ENCODE results near the gene CLASRP. TPM values are rescaled to one million over a fixed set of nuclear protein-coding genes. Genes with fewer than 3 reads are reported as not detected.

The CLASRP gene
- total RNA-seq, 2 donors from 2014 or later: 53.5 to 82.6 TPM

- no peak overlapping the region for H3K4me3 ChIP-seq
- H3K4me1 ChIP-seq: peaks cover 11% of the 10 kb centered on the region
- intact Hi-C loops (cut with DNase I): no loop called here
- no peak overlapping the region for H3K9ac ChIP-seq (ENCODE audit: low read depth in 2 of 2, low read length in 2 of 2)
- no peak for DNase-seq
- no peaks in the 10 kb centered on the region for H3K27me3 ChIP-seq
- H3K36me3 ChIP-seq: no peaks in the 10 kb centered on the region
- no peak for TF ChIP-seq CTCF (IDR thresholded peaks at IDR 0.05)
- H3K9me3 ChIP-seq: no peaks in the 10 kb centered on the region
- no peak overlapping the region for H3K27ac ChIP-seq
These were observed 8.4 kb downstream of the CLASRP start for GRCh38 chr19:45047188-45047797.

DNA sequence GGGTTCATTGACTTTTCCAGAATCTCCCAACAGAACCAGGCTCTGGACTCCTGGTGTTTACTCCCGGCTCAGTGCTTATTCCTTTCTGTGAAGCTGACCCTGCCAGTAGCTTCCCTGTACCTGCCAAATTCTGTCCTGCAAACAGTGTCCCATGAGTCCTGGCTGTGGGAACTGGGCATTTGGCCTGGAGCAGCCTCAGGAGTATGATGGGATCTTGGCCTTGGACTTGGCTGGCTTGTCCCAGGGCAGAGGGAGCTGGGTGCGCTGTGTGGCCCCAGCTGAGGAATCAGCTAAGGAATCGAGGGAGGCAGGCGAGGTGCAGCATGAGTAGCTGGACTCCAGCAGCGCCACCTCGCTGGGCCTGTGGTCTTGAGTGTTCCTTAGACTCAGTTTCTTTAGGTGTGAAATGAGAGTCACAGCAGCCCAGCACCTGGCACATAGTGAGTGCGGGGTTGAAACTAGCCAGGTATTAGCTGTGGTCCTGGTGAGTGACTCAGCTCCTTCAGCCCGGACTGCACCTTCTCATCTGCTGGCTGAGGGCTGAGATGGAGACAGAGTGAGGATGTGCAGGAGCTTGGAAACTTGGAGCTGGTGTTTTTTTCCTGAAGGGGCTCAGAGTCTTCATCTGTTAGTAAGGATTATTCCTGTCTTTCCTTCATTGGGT lies 10.4 kb downstream of the CLASRP start:
- no peak for TF ChIP-seq CTCF (IDR thresholded peaks at IDR 0.05)
- no peak for DNase-seq
- Histone ChIP-seq H3K4me1 (peaks cover 11% of the 10 kb centered on the region), H3K27me3 (no peaks in the 10 kb centered on the region), H3K9ac (ENCODE audit: low read depth in 2 of 2, low read length in 2 of 2) (no peak overlapping the region), H3K9me3 (no peaks in the 10 kb centered on the region), H3K36me3 (peaks cover 7% of the 10 kb centered on the region), H3K4me3 (no peak overlapping the region), H3K27ac (no peak overlapping the region)
- intact Hi-C loops (cut with DNase I): no loop called here

DNA sequence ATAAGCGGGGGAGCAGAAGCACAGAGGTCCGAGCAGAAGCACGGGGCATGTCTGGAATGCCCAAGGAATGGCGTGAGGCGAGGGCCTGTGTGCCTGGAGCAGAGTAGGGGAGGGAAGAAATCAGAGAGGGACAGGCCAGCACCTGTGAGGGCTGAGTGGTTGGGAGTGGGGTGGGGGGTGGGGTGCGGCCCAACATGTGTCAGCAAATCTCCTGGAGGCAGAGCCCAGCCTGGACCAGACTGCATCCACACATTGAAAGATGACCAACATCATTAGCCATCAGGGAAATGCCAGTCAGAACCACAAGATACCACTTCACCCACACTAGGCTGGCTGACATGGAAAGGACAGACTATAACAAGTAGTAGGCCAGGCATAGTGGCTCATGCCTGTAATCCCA lies 11.2 kb downstream of the CLASRP start:
- peaks cover 7% of the 10 kb centered on the region for H3K36me3 ChIP-seq
- TF ChIP-seq CTCF (IDR thresholded peaks at IDR 0.05): no peak

DNA sequence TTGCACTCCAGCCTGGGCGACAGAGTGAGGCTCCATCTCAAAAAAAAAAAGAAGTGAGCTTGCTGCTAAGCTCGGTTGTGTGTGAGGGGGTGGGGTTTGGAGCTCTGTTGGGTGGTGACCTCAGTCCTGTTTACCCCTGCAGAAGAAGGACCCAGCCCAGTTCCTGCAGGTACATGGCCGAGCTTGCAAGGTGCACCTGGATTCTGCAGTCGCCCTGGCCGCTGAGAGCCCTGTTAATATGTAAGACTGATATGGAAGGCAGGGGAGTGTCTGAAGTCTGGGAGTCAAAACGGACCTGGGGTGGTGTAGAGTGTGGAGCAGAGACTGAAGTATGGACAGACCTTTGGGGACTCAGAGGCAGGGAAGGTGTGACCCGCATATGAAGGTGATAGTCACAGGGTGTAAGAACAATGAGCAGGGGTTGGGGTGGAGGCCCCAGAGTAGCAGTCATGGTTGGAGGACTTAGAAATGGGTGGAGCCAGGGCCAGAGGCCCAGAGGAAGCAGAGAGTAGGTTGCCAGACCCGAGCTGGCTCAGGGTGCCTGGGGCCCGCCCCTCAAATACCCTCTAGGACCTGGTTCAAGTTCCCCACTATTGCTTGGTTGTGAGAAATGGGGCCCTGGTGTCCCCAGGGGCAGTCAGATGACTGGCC lies 13.2 kb downstream of the CLASRP start:
- Histone ChIP-seq H3K9me3 (no peaks in the 10 kb centered on the region), H3K27ac (peak overlapping the region; percentile 57), H3K4me3 (no peak overlapping the region), H3K4me1 (no peaks in the 10 kb centered on the region), H3K9ac (ENCODE audit: low read depth in 2 of 2, low read length in 2 of 2) (peak overlapping the region; percentile 35 to 48), H3K36me3 (peaks cover 15% of the 10 kb centered on the region), H3K27me3 (no peaks in the 10 kb centered on the region)
- DNase-seq: peak; percentile 44
- TF ChIP-seq CTCF (IDR thresholded peaks at IDR 0.05): no peak
- intact Hi-C loops (cut with DNase I): no loop called here

More for the DNA sequence above, 11.2 kb downstream of the CLASRP start:
- Histone ChIP-seq H3K4me1 (peaks cover 11% of the 10 kb centered on the region), H3K9ac (ENCODE audit: low read depth in 2 of 2, low read length in 2 of 2) (no peak overlapping the region), H3K27ac (no peak overlapping the region), H3K27me3 (no peaks in the 10 kb centered on the region), H3K9me3 (no peaks in the 10 kb centered on the region), H3K4me3 (no peak overlapping the region)
- no peak for DNase-seq
- intact Hi-C loops (cut with DNase I): no loop called here

DNA sequence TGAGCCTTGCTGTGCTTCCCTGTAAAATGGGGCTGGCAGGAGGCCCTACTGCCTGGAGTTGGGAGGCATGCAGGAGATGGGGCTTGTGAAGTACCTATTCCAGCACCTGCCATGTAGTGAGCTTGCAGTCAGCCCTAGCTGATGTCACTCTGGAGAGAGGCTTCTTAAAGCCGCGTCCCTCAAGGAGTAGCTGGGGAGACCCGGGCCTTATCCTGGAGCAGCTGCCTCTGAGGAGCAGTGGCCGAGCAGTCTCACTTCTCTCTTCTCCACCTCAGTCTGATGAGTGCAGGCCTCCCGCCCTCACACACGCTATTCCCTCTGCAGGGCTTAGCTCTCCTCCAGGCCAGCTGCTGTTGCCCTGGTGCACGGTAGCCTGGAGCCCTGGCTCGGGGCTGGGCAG lies 18.0 kb downstream of the CLASRP start:
- Histone ChIP-seq H3K27ac (no peak overlapping the region), H3K9me3 (no peaks in the 10 kb centered on the region), H3K27me3 (no peaks in the 10 kb centered on the region), H3K4me3 (no peak overlapping the region), H3K9ac (ENCODE audit: low read depth in 2 of 2, low read length in 2 of 2) (no peak overlapping the region), H3K4me1 (no peaks in the 10 kb centered on the region), H3K36me3 (peaks cover 41% of the 10 kb centered on the region)
- DNase-seq: no peak
- TF ChIP-seq CTCF (IDR thresholded peaks at IDR 0.05): no peak
- intact Hi-C loops (cut with DNase I): no loop called here
